Measurements from ENCODE around the gene APCDD1L.

Gene APCDD1L

GRCh38 chr20:58446264-58446959 lies 68.8 kb downstream of the APCDD1L start:
- Histone ChIP-seq H3K9me3 (ENCODE audit: insufficient read depth, low read length) (no peaks in the 10 kb centered on the region), H3K27me3 (ENCODE audit: low read length) (no peaks in the 10 kb centered on the region), H3K9me2 (replicated peaks; ENCODE audit: insufficient read depth, low read length) (no peaks in the 10 kb centered on the region), H3K79me2 (ENCODE audit: insufficient read depth, low read length) (0 out of 2 replicates have a peak, but pooled peaks cover 10% of the 10 kb centered on the region), H3K4me2 (ENCODE audit: low read depth, low read length, poor library complexity, severe bottlenecking) (no peak overlapping the region), H3K27ac (ENCODE audit: low read depth, low read length) (no peak overlapping the region), H3F3A (ENCODE audit: insufficient read depth) (no peaks in the 10 kb centered on the region; the same call in 1 of the 2 replicates), H3K4me3 (ENCODE audit: insufficient read depth, low read length, poor library complexity, severe bottlenecking) (no peak overlapping the region), H3K9ac (ENCODE audit: low read length) (no peak overlapping the region), H2AFZ (ENCODE audit: low read depth, low read length, severe bottlenecking) (no peak overlapping the region), H3K36me3 (ENCODE audit: low read length) (no peaks in the 10 kb centered on the region; the same call in 1 of the 2 replicates), H4K20me1 (ENCODE audit: low read depth, low read length) (0 out of 2 replicates have a peak, but pooled peaks cover 4% of the 10 kb centered on the region)
- TF ChIP-seq EZH2phosphoT487 (conservative IDR thresholded peaks at IDR 0.05; ENCODE audit: low read length) (no peak), CTCF (IDR thresholded peaks at IDR 0.05; ENCODE audit: insufficient read depth, low read length, poor library complexity, severe bottlenecking) (no peak)

- Histone ChIP-seq H3K9ac (ENCODE audit: low read length) (no peak overlapping the region), H3K27me3 (ENCODE audit: low read length) (no peaks in the 10 kb centered on the region), H3K9me2 (replicated peaks; ENCODE audit: insufficient read depth, low read length) (no peaks in the 10 kb centered on the region), H3K4me2 (ENCODE audit: low read depth, low read length, poor library complexity, severe bottlenecking) (no peak overlapping the region), H2AFZ (ENCODE audit: low read depth, low read length, severe bottlenecking) (no peak overlapping the region), H3K79me2 (ENCODE audit: insufficient read depth, low read length) (peaks cover 20% of the 10 kb centered on the region; the same call in 1 of the 2 replicates), H3F3A (ENCODE audit: insufficient read depth) (no peaks in the 10 kb centered on the region; the same call in 1 of the 2 replicates), H3K36me3 (ENCODE audit: low read length) (no peaks in the 10 kb centered on the region; the same call in 1 of the 2 replicates), H3K4me3 (ENCODE audit: insufficient read depth, low read length, poor library complexity, severe bottlenecking) (no peak overlapping the region), H4K20me1 (ENCODE audit: low read depth, low read length) (peaks cover 4% of the 10 kb centered on the region; the same call in 1 of the 2 replicates), H3K27ac (ENCODE audit: low read depth, low read length) (no peak overlapping the region), H3K9me3 (ENCODE audit: insufficient read depth, low read length) (no peaks in the 10 kb centered on the region)
- TF ChIP-seq EZH2phosphoT487 (conservative IDR thresholded peaks at IDR 0.05; ENCODE audit: low read length), result no peak
- TF ChIP-seq CTCF (IDR thresholded peaks at IDR 0.05; ENCODE audit: insufficient read depth, low read length, poor library complexity, severe bottlenecking), result no peak
Measured at GRCh38 chr20:58444746-58445255, 70.4 kb downstream of the APCDD1L start.

GRCh38 chr20:58441723-58442122 lies 73.5 kb downstream of the APCDD1L start:
- no peak overlapping the region for H3K27ac ChIP-seq (ENCODE audit: low read depth, low read length)
- H3K27me3 ChIP-seq (ENCODE audit: low read length), result no peaks in the 10 kb centered on the region
- no peak overlapping the region for H2AFZ ChIP-seq (ENCODE audit: low read depth, low read length, severe bottlenecking)
- no peak overlapping the region for H3K4me2 ChIP-seq (ENCODE audit: low read depth, low read length, poor library complexity, severe bottlenecking)
- H3K4me3 ChIP-seq (ENCODE audit: insufficient read depth, low read length, poor library complexity, severe bottlenecking), result no peak overlapping the region
- TF ChIP-seq EZH2phosphoT487 (conservative IDR thresholded peaks at IDR 0.05; ENCODE audit: low read length) (no peak), CTCF (IDR thresholded peaks at IDR 0.05; ENCODE audit: insufficient read depth, low read length, poor library complexity, severe bottlenecking) (no peak)
- peaks cover 50% of the 10 kb centered on the region for H3K79me2 ChIP-seq (ENCODE audit: insufficient read depth, low read length)
- no peak overlapping the region for H3K9ac ChIP-seq (ENCODE audit: low read length)
- H3K9me3 ChIP-seq (ENCODE audit: insufficient read depth, low read length), result no peaks in the 10 kb centered on the region
- no peaks in the 10 kb centered on the region for H3K9me2 ChIP-seq (replicated peaks; ENCODE audit: insufficient read depth, low read length)
- no peaks in the 10 kb centered on the region; the same call in 1 of the 2 replicates for H3F3A ChIP-seq (ENCODE audit: insufficient read depth)
- H4K20me1 ChIP-seq (ENCODE audit: low read depth, low read length), result peaks cover 4% of the 10 kb centered on the region; the same call in 1 of the 2 replicates
- peaks cover 9% of the 10 kb centered on the region; the same call in 1 of the 2 replicates for H3K36me3 ChIP-seq (ENCODE audit: low read length)
